Memory B cell (primary cell): ENCODE results near the gene SLC25A29.
"Not testable (repeated sequence)": the region's sequence is repeated elsewhere in the genome, so short reads cannot be mapped to it uniquely, and the experiment has no call there.

Source experiments
- ATAC-seq: fragments of 150-1000 bp; cut with Tn5 transposase; 2 replicates; pipeline ENCODE4 v1.10.0; 2021; ENCODE audit warnings: low read depth, mild to moderate bottlenecking, moderate library complexity
- DNase-seq, 2 donors: peaks; one replicate each; pipeline ENCODE4 v3.0.0; 2022; ENCODE audit warnings: low spot score in 2 of 2
- H3K27ac Mint-ChIP-seq: one replicate; pipeline ENCODE4 v1.8.0; 2022; ENCODE audit warnings: mild to moderate bottlenecking, moderate library complexity, mixed read lengths
- H3K27me3 Mint-ChIP-seq: one replicate; pipeline ENCODE4 v1.8.0; 2022; ENCODE audit warnings: mixed read lengths
- H3K36me3 Mint-ChIP-seq: one replicate; pipeline ENCODE4 v1.8.0; 2022; ENCODE audit warnings: mild to moderate bottlenecking, mixed read lengths
- H3K4me1 Mint-ChIP-seq: one replicate; pipeline ENCODE4 v1.8.0; 2022; ENCODE audit warnings: mixed read lengths
- H3K4me3 Mint-ChIP-seq: one replicate; pipeline ENCODE4 v1.8.0; 2022; ENCODE audit warnings: mild to moderate bottlenecking, moderate library complexity, mixed read lengths
- H3K9me3 Mint-ChIP-seq: one replicate; pipeline ENCODE4 v1.8.0; 2022; ENCODE audit warnings: mixed read lengths

The SLC25A29 gene

DNA sequence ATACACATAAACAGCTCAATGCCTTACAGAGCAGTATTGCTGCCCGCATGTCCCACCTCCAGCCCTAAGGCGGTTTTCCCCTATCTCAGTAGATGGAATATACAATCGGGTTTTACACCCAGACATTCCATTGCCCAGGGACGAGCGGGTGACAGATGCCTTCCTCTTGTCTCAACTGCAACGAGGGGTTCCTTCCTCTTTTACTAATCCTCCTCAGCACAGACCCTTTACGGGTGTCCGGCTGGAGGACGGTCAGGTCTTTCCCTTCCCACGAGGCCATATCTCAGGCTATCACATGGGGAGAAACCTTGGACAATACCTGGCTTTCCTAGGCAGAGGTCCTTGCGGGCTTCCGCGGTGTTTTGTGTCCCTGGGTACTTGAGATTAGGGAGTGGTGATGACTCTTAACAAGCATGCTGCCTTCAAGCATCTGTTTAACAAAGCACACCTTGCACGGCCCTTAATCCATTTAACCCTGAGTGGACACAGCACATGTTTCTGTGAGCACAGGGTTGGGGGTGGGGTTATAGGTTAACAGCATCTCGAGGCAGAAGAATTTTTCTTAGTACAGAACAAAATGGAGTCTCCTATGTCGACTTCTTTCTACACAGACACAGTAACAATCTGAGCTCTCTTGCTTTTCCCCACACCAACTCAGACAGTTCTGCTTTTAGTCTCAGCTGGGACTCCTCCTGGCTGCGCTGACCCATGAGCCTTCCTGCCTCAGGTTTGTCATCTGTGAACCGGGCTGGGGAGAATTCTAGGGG, 6.0 kb upstream of the SLC25A29 start:
- H3K4me3 Mint-ChIP-seq = peak overlapping the region; percentile 47
- not testable (repeated sequence) for DNase-seq, H3K27me3 Mint-ChIP-seq, H3K9me3 Mint-ChIP-seq, H3K36me3 Mint-ChIP-seq
- peak overlapping the region; percentile 73 for H3K27ac Mint-ChIP-seq
- H3K4me1 Mint-ChIP-seq = peaks cover 17% of the 10 kb centered on the region
- peak; percentile 84 for ATAC-seq

DNA sequence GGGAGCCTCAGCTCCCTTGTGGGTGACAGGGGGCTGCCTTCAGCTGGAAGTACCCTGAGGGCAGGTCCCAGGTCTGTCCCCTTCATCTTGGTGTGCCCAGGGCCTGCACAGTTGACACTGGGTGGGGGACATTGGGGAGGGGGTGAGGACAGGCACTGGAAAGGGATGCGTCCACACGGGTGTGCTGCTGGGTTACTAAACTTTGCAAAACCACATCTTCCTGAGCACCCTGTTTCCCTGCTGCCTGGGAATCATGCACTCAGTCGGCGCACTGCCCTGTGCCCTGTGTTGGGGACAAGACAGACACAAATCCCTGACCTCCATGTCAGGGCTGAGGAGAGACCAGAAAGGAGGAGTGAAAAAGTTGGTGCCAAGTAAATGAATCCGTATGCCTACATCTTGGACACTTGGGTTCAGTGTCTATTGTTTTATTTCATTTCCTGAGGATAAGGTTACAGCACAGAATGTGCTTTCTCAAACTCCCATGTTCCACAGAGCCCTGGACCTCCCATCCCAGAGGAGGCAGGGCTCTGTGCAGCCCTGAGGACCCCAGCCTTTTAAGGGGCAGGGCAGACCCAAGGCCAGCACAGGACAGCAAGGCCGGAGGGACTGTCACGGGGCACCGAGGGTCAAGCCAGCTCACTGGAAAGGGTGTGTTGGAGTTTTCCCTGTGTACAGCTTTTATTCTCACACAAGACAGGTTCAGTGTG, 2.9 kb upstream of the SLC25A29 start:
- no peak overlapping the region for H3K27ac Mint-ChIP-seq
- DNase-seq (no peak), ATAC-seq (no peak)
- H3K36me3 Mint-ChIP-seq = no peaks in the 10 kb centered on the region
- H3K27me3 Mint-ChIP-seq = no peaks in the 10 kb centered on the region
- no peak overlapping the region for H3K4me3 Mint-ChIP-seq
- peaks cover 25% of the 10 kb centered on the region for H3K4me1 Mint-ChIP-seq
- H3K9me3 Mint-ChIP-seq = no peaks in the 10 kb centered on the region

DNA sequence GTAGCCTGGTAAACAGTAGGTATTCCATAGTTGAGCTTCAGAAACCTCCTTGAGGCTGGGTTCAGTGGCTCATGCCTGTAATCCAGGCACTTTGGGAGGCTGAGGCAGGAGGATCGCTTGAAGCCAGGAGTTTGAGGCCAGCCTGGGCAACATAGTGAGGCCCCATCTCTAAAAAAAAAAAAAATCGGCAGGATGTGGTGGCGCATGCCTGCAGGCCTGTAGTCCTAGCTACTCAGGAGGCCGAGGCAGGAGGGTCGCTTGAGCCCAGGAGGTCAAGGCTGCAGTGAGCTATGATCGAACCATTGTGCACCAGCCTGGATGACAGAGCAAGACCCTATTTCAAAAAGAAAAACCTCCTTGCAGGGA, 2.2 kb upstream of the SLC25A29 start:
- not testable (repeated sequence) for DNase-seq, H3K9me3 Mint-ChIP-seq, H3K4me3 Mint-ChIP-seq, ATAC-seq, H3K27ac Mint-ChIP-seq, H3K36me3 Mint-ChIP-seq, H3K27me3 Mint-ChIP-seq
- H3K4me1 Mint-ChIP-seq = peaks cover 30% of the 10 kb centered on the region

DNA sequence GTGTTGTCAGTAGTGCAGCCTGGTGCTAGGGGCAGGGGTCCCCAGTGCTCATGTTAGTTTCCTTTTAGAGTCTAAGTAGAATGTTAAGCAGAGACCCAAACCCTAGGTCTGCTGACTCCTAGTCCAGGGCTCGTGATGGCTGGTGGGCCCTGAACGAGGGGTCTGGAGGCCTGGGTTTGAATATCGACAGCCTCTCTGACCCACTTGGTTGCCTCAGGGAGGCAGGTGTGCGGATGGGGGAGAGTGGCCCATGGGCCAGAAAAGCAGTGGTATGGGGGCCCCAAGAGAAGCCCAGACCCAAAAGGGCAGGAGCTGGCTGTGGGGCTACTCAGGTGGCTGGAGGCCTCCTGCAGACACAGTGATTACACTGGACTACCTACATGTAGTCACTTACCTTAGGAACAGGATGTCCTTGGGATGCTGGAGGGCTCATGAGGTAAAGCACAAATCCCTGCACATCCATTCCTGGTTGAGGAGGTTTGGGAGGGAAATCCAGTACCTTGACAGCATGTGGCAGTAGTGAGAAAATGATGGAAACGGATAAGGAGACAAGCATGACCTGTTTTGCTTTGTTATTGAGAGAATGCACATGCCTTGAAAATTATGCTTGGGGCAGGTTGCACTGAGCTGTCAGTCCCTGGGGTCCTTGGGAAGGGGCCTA, 1.7 kb upstream of the SLC25A29 start:
- DNase-seq (no peak), ATAC-seq (no peak)
- Mint-ChIP-seq H3K27me3 (no peaks in the 10 kb centered on the region), H3K36me3 (no peaks in the 10 kb centered on the region), H3K27ac (peak overlapping the region; percentile 32), H3K4me3 (peak overlapping the region; percentile 72), H3K4me1 (peaks cover 34% of the 10 kb centered on the region), H3K9me3 (no peaks in the 10 kb centered on the region)

DNA sequence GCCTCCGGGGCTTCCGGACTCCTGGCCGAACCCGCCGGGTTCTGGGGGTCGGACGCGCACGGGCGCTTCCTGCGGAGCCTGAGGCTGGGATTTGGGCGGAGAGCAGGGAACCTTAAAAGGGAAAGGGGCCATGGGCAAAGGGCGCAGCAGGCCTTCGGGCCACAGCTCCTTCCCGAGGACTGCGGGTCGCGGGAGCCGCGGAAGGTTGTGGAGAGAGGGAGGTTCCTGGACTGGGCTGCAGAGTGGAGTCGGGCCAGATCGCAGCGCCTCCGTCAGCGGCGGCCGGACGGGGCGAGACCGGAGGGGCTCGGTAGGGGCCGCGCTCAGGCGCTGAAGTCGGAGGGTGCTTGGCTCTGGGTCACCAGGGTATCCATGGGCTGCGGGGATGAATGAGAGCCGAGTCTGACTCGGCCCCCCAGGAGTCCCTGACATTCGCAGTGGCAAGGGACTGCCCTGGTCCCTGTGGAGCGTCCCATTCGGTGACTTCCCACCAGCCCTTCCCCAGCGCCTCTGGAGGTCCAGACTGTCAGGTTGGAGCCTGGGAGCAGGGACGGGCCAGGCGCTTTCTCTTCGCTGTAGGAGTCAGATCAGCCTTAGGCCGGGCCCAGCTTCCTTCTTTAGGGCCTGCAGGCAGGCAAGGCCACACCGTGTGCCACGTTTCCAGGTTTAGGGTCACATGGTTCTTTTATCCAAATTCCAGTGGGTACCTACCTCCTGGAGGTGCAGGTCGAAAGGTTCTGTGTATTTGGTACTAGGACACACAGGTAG, 938 bp upstream of the SLC25A29 start:
- no peak for DNase-seq
- Mint-ChIP-seq H3K27ac (peak overlapping the region; percentile 32), H3K36me3 (no peaks in the 10 kb centered on the region), H3K9me3 (no peaks in the 10 kb centered on the region), H3K27me3 (no peaks in the 10 kb centered on the region), H3K4me3 (peak overlapping the region; percentile 72), H3K4me1 (peaks cover 29% of the 10 kb centered on the region)
- no peak for ATAC-seq

DNA sequence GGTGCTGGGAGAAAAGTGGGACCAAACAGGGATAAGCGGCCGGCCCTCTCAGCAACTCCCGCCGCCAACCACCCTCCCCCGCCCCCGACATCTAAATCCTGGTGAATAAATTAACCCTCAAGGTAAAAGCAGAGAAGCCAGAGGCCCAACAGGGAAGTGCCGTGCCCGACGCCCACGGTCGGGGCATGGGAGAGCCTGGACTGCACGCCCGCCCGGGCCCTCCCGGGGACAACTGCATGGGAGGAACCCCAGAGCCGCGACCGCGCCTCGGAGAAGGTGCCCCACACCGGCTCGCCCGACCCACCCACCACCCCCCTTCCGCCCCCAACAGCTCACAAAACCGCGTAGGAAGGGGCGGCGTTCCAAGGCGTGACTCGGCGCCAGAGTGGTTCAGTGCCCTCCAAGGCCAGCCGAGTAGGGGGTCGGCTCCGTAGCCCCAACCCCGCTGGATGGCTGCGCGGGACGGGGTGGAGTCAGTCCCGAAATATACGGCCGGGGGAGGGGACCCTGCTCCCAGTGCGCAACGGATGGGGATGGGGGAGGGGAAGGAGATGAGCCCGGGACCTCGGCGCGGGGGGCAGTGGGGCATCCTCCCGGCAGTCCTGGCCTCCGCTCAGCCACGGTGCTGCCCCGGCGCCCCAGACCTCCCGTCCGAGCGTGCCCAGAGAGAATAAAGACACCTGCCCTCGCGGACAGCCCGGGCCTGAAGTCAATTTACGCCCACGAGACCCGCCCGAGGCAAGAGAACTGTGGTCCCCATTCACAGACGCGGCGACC, 732 bp downstream of the SLC25A29 start:
- H3K4me1 Mint-ChIP-seq = peaks cover 23% of the 10 kb centered on the region
- no peaks in the 10 kb centered on the region for H3K36me3 Mint-ChIP-seq
- no peaks in the 10 kb centered on the region for H3K27me3 Mint-ChIP-seq
- peak overlapping the region; percentile 26 for H3K27ac Mint-ChIP-seq
- DNase-seq (peak in 1 of 2 donors; percentile 27), ATAC-seq (peak; percentile 12)
- peak overlapping the region; percentile 87 for H3K4me3 Mint-ChIP-seq
- H3K9me3 Mint-ChIP-seq = no peaks in the 10 kb centered on the region

DNA sequence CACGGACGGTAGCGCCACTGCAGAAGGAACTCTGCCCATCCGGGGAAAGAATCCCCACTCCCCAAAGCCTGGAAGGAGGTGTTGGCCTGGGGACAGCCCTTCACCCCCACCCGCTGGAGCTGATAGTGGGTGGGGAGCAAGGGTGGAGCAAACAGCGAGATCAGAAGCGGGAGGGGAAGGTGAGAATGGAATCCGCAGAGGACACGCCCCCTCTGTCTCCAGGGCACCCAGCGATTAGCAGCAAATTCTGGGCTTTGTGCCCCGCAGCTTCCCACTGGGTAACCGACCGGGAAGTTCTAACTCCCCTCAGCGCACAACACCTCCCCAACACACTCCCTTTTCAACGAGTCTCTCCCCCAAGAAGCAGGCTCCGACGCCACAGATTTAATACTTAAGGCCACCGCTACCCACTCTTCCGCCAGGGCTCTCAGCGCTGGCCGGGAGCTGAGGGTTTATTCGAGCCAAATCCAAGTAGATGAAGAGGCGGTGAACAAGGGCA, 1.4 kb downstream of the SLC25A29 start:
- Mint-ChIP-seq H3K36me3 (no peaks in the 10 kb centered on the region), H3K27me3 (no peaks in the 10 kb centered on the region), H3K27ac (peak overlapping the region; percentile 26), H3K9me3 (no peaks in the 10 kb centered on the region), H3K4me3 (peak overlapping the region; percentile 87), H3K4me1 (peaks cover 23% of the 10 kb centered on the region)
- DNase-seq (no peak), ATAC-seq (no peak)

DNA sequence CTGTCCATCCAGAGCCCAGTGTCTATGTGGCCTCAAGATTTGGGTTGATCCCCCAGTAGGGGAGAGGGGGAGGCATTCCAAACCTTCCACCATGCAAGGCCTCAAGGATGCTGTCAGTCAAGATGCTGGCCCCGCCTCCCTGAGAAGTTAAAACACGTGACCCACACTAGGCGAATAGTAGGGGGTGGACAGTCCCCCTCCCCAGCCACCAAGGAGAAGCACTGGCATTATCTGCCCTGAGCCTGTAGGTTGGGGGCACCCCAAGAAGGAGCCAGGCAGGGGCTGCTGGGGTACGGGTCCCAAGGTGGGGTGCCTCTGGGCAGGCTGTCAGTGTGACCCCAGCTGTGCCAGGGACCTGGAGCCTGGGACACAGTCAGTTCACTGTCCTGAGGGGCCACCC, 2.3 kb downstream of the SLC25A29 start:
- Mint-ChIP-seq H3K27me3 (no peaks in the 10 kb centered on the region), H3K27ac (no peak overlapping the region), H3K9me3 (no peaks in the 10 kb centered on the region), H3K4me3 (no peak overlapping the region), H3K36me3 (no peaks in the 10 kb centered on the region), H3K4me1 (peaks cover 32% of the 10 kb centered on the region)
- ATAC-seq = no peak
- no peak for DNase-seq

DNA sequence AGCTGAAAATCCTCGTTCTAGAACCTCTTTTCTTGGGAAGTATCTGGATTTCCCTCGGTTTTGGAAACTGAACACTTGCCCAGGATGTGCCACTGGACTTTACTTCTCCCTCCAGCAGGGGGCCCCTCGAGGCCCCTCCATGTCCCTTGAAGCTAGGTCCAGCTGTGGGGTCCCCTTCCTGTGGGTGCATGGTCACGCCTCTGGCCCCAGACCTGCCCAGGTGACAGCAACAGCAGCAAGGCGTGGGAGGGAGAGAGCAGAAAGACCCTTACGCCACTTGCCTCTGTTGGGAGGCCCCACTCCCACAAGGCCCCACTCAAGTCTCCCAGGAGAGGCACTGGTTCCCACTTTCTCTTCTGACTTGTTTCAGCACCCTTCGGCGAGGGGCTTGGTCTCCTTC, 3.1 kb downstream of the SLC25A29 start:
- H3K4me1 Mint-ChIP-seq = peaks cover 33% of the 10 kb centered on the region
- no peak overlapping the region for H3K4me3 Mint-ChIP-seq
- no peaks in the 10 kb centered on the region for H3K27me3 Mint-ChIP-seq
- ATAC-seq (no peak), DNase-seq (no peak)
- H3K9me3 Mint-ChIP-seq = no peaks in the 10 kb centered on the region
- no peaks in the 10 kb centered on the region for H3K36me3 Mint-ChIP-seq
- H3K27ac Mint-ChIP-seq = no peak overlapping the region

DNA sequence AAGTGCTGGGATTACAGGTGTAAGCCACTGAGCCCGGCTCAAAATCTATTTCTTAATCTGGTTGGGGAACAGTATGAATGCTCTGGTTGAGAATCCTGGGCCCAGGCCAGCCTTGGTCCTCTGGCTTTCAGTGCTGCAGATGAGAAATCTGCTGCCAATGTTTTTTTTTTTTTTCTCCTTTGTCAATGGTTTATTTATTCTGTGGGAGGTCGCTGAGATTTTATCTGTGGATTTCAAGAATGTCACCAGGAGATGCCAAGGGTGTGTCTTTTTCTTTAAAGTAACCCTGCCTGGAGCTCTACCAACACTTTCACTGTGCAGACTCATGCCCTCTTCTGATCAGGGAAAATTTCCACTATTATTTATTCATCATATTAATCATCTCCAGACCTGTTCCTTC, 3.6 kb downstream of the SLC25A29 start:
- H3K27me3 Mint-ChIP-seq = no peaks in the 10 kb centered on the region
- H3K4me1 Mint-ChIP-seq = peaks cover 37% of the 10 kb centered on the region
- H3K9me3 Mint-ChIP-seq = no peaks in the 10 kb centered on the region
- no peak overlapping the region for H3K4me3 Mint-ChIP-seq
- no peak overlapping the region for H3K27ac Mint-ChIP-seq
- ATAC-seq (no peak), DNase-seq (no peak)
- no peaks in the 10 kb centered on the region for H3K36me3 Mint-ChIP-seq

DNA sequence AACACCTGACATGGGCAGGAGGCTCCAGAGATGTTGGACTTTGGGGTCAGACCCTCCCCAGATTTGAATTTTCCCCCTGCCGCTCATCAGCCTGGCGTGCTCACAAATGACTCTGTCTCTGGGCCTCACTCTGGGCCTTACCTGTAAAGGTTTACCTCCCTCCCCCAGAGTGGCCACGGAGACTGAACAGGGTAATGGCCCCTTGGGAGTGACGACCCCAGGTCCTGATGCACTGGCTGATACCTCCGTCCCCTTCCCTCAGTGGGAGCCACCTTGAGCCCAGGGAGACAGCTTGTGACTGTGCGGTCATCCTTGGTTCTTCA, 7.0 kb downstream of the SLC25A29 start:
- Mint-ChIP-seq H3K4me3 (no peak overlapping the region), H3K27ac (peak overlapping the region; percentile 57), H3K27me3 (no peaks in the 10 kb centered on the region), H3K36me3 (no peaks in the 10 kb centered on the region), H3K9me3 (no peaks in the 10 kb centered on the region), H3K4me1 (peaks cover 51% of the 10 kb centered on the region)
- DNase-seq (no peak), ATAC-seq (no peak)

DNA sequence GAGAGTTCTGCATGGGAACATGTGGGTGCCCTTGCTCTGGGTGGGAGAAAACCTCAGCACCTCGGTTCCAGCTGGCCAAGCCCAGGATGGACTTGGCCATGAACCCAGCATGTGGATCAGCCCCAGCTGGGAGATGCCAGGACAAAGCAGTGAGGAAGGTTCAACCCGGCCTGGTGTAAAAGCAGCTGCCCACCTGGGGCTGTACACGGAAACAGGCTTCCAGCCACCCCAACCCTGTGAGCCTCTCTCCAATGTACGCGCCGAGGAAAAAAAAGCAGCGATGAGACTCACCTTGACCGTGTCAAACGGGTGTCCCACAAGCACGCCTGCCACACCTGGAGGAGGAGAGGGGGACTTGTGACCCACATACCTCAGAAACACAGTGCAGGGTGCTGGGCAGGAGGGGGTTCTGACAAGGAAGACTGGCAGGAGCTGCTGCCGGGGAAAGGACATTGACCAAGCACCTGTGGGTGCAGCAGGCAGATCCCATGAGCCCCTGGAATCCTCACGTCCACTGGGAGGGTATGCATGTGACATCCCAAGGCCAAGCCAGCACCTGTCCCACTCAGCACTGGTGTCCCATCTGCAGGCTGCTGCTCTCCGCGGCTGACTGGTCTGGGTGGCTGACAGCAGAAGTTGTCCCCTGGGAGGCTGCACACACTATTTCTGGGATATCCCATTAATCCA, 7.5 kb downstream of the SLC25A29 start:
- Mint-ChIP-seq H3K27me3 (no peaks in the 10 kb centered on the region), H3K36me3 (no peaks in the 10 kb centered on the region), H3K9me3 (no peaks in the 10 kb centered on the region), H3K4me1 (peaks cover 49% of the 10 kb centered on the region), H3K4me3 (no peak overlapping the region), H3K27ac (peak overlapping the region; percentile 57)
- DNase-seq (no peak), ATAC-seq (no peak)
